Measurements from ENCODE around the gene TCF23. TPM values are rescaled to one million over a fixed set of nuclear protein-coding genes. Genes with fewer than 3 reads are reported as not detected.

The TCF23 gene
- total and polyA plus RNA-seq, 2 experiments from 2014 or later, result not detected

DNA sequence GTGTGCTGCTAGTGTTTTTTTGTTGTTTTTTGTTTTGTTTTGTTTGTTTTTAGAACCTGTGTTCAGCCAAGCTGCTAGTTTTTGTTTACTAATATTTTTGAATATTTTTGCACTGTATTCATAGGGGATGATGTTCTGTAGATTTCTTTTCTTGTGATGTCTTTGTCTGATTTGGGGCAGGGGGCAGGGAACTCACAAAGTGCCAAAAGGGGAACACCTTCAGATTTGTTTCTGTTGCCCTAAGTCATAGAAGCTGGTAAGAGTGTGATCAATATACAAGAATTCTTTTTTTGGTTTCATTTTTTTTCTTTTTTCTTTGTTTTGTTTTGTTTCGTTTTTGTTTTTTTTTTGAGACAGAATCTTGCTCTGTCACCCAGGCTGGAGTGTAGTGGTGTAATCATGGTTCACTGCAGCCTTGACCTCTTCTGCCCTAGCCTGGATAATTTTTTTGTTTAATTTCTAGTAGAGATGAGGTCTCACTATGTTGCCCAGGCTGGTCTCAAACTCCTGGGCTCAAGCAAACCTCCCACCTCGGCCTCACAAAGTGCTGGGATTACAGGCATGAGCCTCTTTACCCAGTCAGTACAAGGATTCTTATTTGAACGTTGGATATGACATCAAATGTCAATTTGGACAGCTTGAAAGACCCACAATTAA lies 30.7 kb downstream of the TCF23 start:
- Histone ChIP-seq H3K27ac (no peak overlapping the region), H3K27me3 (no peaks in the 10 kb centered on the region), H3K9me3 (ENCODE audit: low read depth) (no peaks in the 10 kb centered on the region), H3K4me3 (no peak overlapping the region), H3K4me1 (ENCODE audit: low read depth) (peaks cover 5% of the 10 kb centered on the region), H3K36me3 (no peaks in the 10 kb centered on the region)
- DNase-seq (ENCODE audit: low read depth in 1 of 2, low spot score in 1 of 2), result no peak
- TF ChIP-seq, protein P1, sequence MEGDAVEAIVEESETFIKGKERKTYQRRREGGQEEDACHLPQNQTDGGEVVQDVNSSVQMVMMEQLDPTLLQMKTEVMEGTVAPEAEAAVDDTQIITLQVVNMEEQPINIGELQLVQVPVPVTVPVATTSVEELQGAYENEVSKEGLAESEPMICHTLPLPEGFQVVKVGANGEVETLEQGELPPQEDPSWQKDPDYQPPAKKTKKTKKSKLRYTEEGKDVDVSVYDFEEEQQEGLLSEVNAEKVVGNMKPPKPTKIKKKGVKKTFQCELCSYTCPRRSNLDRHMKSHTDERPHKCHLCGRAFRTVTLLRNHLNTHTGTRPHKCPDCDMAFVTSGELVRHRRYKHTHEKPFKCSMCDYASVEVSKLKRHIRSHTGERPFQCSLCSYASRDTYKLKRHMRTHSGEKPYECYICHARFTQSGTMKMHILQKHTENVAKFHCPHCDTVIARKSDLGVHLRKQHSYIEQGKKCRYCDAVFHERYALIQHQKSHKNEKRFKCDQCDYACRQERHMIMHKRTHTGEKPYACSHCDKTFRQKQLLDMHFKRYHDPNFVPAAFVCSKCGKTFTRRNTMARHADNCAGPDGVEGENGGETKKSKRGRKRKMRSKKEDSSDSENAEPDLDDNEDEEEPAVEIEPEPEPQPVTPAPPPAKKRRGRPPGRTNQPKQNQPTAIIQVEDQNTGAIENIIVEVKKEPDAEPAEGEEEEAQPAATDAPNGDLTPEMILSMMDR (IDR thresholded peaks at IDR 0.05; ENCODE audit: low read depth, low read length), result no peak

DNA sequence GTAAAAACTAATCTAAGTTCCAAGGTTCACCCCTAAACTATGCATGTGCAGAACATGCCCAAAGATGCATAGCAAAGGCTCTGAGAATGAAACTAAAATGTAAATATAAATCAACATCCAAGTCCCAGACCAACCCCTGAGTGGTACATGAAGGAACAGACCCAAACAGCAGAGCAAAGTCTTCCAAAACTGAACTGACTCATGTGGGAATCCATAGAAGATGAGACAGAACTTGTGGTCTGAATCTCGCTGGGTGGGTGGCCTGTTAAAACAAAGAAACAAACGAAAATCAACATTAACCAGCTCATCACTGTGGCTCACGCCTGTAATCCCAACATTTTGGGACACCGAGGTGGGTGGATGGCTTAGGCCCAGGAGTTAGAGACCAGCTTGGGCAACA lies 33.5 kb downstream of the TCF23 start:
- TF ChIP-seq, protein P1 (IDR thresholded peaks at IDR 0.05; ENCODE audit: low read depth, low read length), result no peak
- no peak overlapping the region for H3K27ac ChIP-seq
- no peaks in the 10 kb centered on the region for H3K9me3 ChIP-seq (ENCODE audit: low read depth)
- H3K27me3 ChIP-seq, result no peaks in the 10 kb centered on the region
- no peaks in the 10 kb centered on the region for H3K36me3 ChIP-seq
- peak in 1 of 2 donors; percentile 25 for DNase-seq (ENCODE audit: low read depth in 1 of 2, low spot score in 1 of 2)
- no peak overlapping the region for H3K4me3 ChIP-seq
- H3K4me1 ChIP-seq (ENCODE audit: low read depth), result peaks cover 18% of the 10 kb centered on the region

DNA sequence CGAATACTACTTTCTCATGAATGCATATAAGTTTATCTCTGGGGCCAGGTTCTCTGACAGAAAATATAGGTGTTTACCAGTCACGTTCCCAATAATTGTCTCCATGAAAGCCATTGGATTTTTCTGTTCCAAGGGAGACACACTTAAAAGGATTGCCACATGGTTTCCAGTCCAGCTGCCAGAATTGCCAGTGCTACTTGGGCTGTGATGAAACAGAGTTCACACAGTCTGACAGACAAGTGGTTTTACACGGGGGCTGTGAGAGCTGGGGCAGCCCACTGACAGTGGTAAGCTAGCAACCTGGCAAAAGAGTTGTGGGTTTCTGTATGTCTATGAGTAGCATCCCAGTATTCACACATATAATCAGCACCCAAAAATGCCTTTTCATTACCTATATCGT lies 35.3 kb downstream of the TCF23 start:
- peak; percentile 58 to 78 for DNase-seq (ENCODE audit: low read depth in 1 of 2, low spot score in 1 of 2)
- Histone ChIP-seq H3K9me3 (ENCODE audit: low read depth) (no peaks in the 10 kb centered on the region), H3K36me3 (no peaks in the 10 kb centered on the region), H3K27ac (peak overlapping the region; percentile 14), H3K27me3 (no peaks in the 10 kb centered on the region), H3K4me3 (no peak overlapping the region), H3K4me1 (ENCODE audit: low read depth) (peaks cover 18% of the 10 kb centered on the region)
- TF ChIP-seq, protein P1 (IDR thresholded peaks at IDR 0.05; ENCODE audit: low read depth, low read length), result no peak

DNA sequence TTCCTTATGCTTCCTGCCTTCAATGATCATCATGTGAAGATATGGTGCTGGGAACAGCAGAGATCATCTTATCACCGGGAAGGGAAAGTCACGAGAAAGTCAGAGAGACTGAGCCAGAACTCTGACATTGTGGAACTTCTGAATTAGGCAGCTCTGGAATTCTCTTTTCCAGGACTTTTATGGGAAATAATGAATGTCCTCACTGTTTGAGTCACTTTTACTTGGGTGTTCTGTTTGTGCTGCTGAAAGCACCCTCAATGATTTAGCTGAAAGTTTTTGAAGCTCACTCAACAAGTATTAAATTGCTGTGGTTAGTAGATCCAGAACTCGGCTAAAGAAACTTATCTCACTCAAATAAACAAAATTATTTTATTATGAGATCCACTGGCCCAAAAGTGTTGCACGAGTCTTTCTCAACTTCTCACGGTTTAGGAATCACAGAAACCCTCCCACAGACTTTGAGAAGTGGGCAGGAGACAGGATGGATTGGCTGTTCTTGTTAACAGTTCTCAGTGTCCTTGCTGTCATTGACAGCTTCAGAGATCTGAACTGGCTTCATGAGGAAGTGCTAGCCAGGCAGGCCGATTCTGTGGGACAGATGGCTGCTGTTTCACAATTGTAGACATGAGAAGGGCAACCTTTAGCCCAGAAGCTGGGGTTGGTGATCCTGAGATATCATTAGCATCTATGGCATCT lies 36.7 kb downstream of the TCF23 start:
- Histone ChIP-seq H3K27me3 (no peaks in the 10 kb centered on the region), H3K36me3 (no peaks in the 10 kb centered on the region), H3K27ac (peak overlapping the region; percentile 24), H3K9me3 (ENCODE audit: low read depth) (no peaks in the 10 kb centered on the region), H3K4me1 (ENCODE audit: low read depth) (peaks cover 18% of the 10 kb centered on the region), H3K4me3 (no peak overlapping the region)
- DNase-seq (ENCODE audit: low read depth in 1 of 2, low spot score in 1 of 2), result peak; percentile 19 to 78
- TF ChIP-seq, protein P1 (IDR thresholded peaks at IDR 0.05; ENCODE audit: low read depth, low read length), result no peak

DNA sequence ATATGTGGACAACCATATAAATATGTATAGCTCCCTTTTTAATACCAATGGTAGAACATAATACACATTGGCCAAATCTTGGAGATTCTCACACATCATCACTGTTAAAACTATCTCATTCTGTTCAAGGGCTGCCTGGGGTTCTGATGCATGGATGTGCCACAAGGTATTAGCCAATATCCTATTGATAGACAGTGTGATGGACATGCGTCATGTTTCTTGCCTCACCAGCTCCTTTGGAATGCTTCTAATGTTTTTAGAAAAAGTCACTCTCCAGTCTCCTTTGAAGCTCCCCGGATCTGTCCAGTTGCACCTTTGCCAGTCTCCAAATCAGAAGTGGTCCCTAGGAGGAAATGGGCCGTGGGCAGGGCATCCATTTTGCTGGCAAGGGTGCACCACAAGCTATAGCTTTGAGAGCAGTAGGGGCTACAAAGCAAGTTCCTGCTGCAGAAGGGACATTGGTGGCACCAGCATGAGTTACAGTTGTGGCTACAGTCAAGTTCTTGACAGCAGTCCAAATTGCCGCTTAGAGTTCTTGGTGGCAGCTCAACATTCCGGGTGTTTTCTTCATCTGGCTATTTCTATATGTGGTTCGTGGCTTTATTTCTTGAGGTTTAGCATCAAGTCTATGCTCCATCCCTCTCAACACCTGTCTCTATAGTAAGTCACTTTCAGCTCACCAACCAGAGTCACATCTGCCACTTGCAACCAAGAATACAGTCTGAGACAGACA lies 38.0 kb downstream of the TCF23 start:
- Histone ChIP-seq H3K4me1 (ENCODE audit: low read depth) (peaks cover 18% of the 10 kb centered on the region), H3K27me3 (no peaks in the 10 kb centered on the region), H3K36me3 (no peaks in the 10 kb centered on the region), H3K27ac (no peak overlapping the region), H3K4me3 (no peak overlapping the region), H3K9me3 (ENCODE audit: low read depth) (no peaks in the 10 kb centered on the region)
- TF ChIP-seq, protein P1 (IDR thresholded peaks at IDR 0.05; ENCODE audit: low read depth, low read length), result no peak
- no peak for DNase-seq (ENCODE audit: low read depth in 1 of 2, low spot score in 1 of 2)

All from cardiac muscle cell (in vitro differentiated cells and primary cell).